H1 (cell line): ENCODE measurements around the gene P2RX2.

Source experiments
- CTCF ChIP-seq, 3 experiments: IDR thresholded peaks; 1 replicate in 2 of 3; 2 replicates in 1 of 3; pipeline versions ENCODE4 v1.5.1 to v1.6.1; 2011; ENCODE audit warnings: low read length in 3 of 3, mild to moderate bottlenecking in 3 of 3, inconsistent platforms in 2 of 3, low read depth in 1 of 3, moderate library complexity in 1 of 3; ENCODE audit not compliant: insufficient read depth in 1 of 3; ENCODE audit errors: control extremely low read depth in 1 of 3
- POLR2A ChIP-seq, 2 experiments: IDR thresholded peaks; 1 replicate in 1 of 2; 2 replicates in 1 of 2; pipeline ENCODE4 v1.6.1; 2011; ENCODE audit warnings: low read depth in 2 of 2, low read length in 2 of 2, mild to moderate bottlenecking in 2 of 2; ENCODE audit errors: control extremely low read depth in 1 of 2
- SP1 ChIP-seq: IDR thresholded peaks from 2 replicates; pipeline ENCODE4 v1.6.1; 2011; ENCODE audit warnings: low read depth, low read length

- TF ChIP-seq CTCF (IDR thresholded peaks at IDR 0.05; ENCODE audit: control extremely low read depth in 1 of 3, insufficient read depth in 1 of 3, low read depth in 1 of 3, low read length in 3 of 3) (no peak), SP1 (no peak), POLR2A (IDR thresholded peaks at IDR 0.05; ENCODE audit: control extremely low read depth in 1 of 2, low read depth in 2 of 2, low read length in 2 of 2) (no peak)
Observed at GRCh38 chr12:132660996-132661395, 42.4 kb downstream of the P2RX2 start.
